HepG2 (cell line): ENCODE data around the gene PAFAH1B2. TPM values are rescaled to one million over a fixed set of nuclear protein-coding genes. Genes with fewer than 3 reads are reported as not detected.

Experiments
- CENPT ChIP-seq: sonication (generic); formaldehyde crosslinking; IDR thresholded peaks from 2 replicates; pipeline ENCODE4 v1.8.0; 2022; ENCODE audit warnings: low read depth, mild to moderate bottlenecking, moderate library complexity, missing genetic modification reagents
- FOXA3 ChIP-seq: IDR thresholded peaks from 2 replicates; pipeline ENCODE4 v1.6.1; 2016; ENCODE audit warnings: missing genetic modification reagents, missing compliant biosample characterization
- GTF3A ChIP-seq: sonication (generic); formaldehyde crosslinking; conservative IDR thresholded peaks from 2 replicates; pipeline ENCODE4 v1.4.0; 2020; ENCODE audit warnings: mild to moderate bottlenecking, missing genetic modification reagents
- LCORL ChIP-seq, 2 experiments: fragments of 450-650 bp in 1 of 2; sonication (generic) in 1 of 2; formaldehyde crosslinking in 1 of 2; IDR thresholded peaks; 2 replicates each; pipeline versions ENCODE4 v1.5.0 to v1.6.1; 2017 to 2020; ENCODE audit warnings: antibody characterized with exemption in 1 of 2, missing genetic modification reagents in 1 of 2
- MEIS2 ChIP-seq: sonication (generic); formaldehyde crosslinking; IDR thresholded peaks from 2 replicates; pipeline ENCODE4 v1.9.0; 2021; ENCODE audit warnings: mild to moderate bottlenecking, missing genetic modification reagents
- MIER3 ChIP-seq: IDR thresholded peaks from 2 replicates; pipeline ENCODE4 v1.6.1; 2016; ENCODE audit warnings: missing compliant biosample characterization, borderline replicate concordance
- NFYC ChIP-seq: IDR thresholded peaks from 2 replicates; pipeline ENCODE4 v1.6.1; 2016; ENCODE audit warnings: missing genetic modification reagents, missing compliant biosample characterization
- SALL1 ChIP-seq: sonication (generic); formaldehyde crosslinking; IDR thresholded peaks from 2 replicates; pipeline ENCODE4 v1.8.0; 2022; ENCODE audit warnings: mild to moderate bottlenecking, missing genetic modification reagents
- SOX13 ChIP-seq, 3 experiments: fragments of 450-650 bp in 1 of 3; sonication (generic) in 1 of 3; formaldehyde crosslinking in 1 of 3; IDR thresholded peaks in 2 of 3; conservative IDR thresholded peaks in 1 of 3; 2 replicates each; pipeline versions ENCODE4 v1.5.0 to v1.6.1; 2016 to 2020; ENCODE audit warnings: antibody characterized with exemption in 1 of 3, mild to moderate bottlenecking in 1 of 3, missing compliant biosample characterization in 1 of 3, missing genetic modification reagents in 1 of 3, moderate library complexity in 1 of 3
- TOPORS ChIP-seq: sonication (generic); formaldehyde crosslinking; IDR thresholded peaks from 2 replicates; pipeline ENCODE4 v1.8.0; 2023; ENCODE audit warnings: mild to moderate bottlenecking, missing genetic modification reagents
- TP53 ChIP-seq: sonication (generic); formaldehyde crosslinking; conservative IDR thresholded peaks from 2 replicates; pipeline ENCODE4 v1.4.0; 2020; ENCODE audit warnings: missing genetic modification reagents
- ZBTB7B ChIP-seq: sonication (generic); formaldehyde crosslinking; IDR thresholded peaks from 2 replicates; pipeline ENCODE4 v1.4.0; 2020; ENCODE audit warnings: missing genetic modification reagents
- ZNF333 ChIP-seq: sonication (generic); formaldehyde crosslinking; IDR thresholded peaks from 2 replicates; pipeline ENCODE4 v1.4.0; 2020; ENCODE audit warnings: mild to moderate bottlenecking, missing genetic modification reagents, borderline replicate concordance
- ZNF598 ChIP-seq: sonication (generic); formaldehyde crosslinking; IDR thresholded peaks from 2 replicates; pipeline ENCODE4 v1.5.1; 2020; ENCODE audit warnings: mild to moderate bottlenecking, missing genetic modification reagents, borderline replicate concordance
- polyA plus RNA-seq, 8 experiments: library from polyadenylated mRNA; depleted of rRNA in 3 of 8; stranded (reverse) in 7 of 8; unstranded in 1 of 8; fragments of >200 nt; fragmentation: Illumina TruSeq in 4 of 8; extraction: Trizol in 4 of 8; gene quantifications; 2 replicates each; pipeline versions ENCODE4 v1.2.1 to v1.2.3, GENCODE V29; 2011 to 2016; ENCODE audit warnings: low read depth in 4 of 8, missing spikeins in 1 of 8, mixed read lengths in 1 of 8; ENCODE audit not compliant: insufficient read depth in 1 of 8
- total RNA-seq, 5 experiments: library from RNA; depleted of rRNA; stranded (reverse); fragments of >200 nt; fragmentation: Illumina TruSeq; extraction: Trizol; gene quantifications; 2 replicates each; pipeline ENCODE4 v1.2.3, GENCODE V29; 2016; ENCODE audit warnings: low read depth in 1 of 5
- TF ChIP-seq, protein P1 (sequence below): sonication (generic); formaldehyde crosslinking; IDR thresholded peaks from 2 replicates; pipeline ENCODE4 v1.5.1; 2020; ENCODE audit warnings: missing genetic modification reagents, mild to moderate bottlenecking, borderline replicate concordance
- TF ChIP-seq, protein P2 (sequence below): sonication (generic); formaldehyde crosslinking; IDR thresholded peaks from 2 replicates; pipeline ENCODE4 v1.4.0; 2020; ENCODE audit warnings: missing genetic modification reagents, borderline replicate concordance
- TF ChIP-seq, protein P3 (sequence below): sonication (generic); formaldehyde crosslinking; IDR thresholded peaks from 2 replicates; pipeline ENCODE4 v1.8.1; 2022; ENCODE audit warnings: mild to moderate bottlenecking, missing genetic modification reagents

PAFAH1B2 gene
- total and polyA plus RNA-seq, 2 of the 13 experiments (the other 11 are each of a cell fraction or from before 2014, with no cell fraction given), result 28.8 to 104 TPM

DNA sequence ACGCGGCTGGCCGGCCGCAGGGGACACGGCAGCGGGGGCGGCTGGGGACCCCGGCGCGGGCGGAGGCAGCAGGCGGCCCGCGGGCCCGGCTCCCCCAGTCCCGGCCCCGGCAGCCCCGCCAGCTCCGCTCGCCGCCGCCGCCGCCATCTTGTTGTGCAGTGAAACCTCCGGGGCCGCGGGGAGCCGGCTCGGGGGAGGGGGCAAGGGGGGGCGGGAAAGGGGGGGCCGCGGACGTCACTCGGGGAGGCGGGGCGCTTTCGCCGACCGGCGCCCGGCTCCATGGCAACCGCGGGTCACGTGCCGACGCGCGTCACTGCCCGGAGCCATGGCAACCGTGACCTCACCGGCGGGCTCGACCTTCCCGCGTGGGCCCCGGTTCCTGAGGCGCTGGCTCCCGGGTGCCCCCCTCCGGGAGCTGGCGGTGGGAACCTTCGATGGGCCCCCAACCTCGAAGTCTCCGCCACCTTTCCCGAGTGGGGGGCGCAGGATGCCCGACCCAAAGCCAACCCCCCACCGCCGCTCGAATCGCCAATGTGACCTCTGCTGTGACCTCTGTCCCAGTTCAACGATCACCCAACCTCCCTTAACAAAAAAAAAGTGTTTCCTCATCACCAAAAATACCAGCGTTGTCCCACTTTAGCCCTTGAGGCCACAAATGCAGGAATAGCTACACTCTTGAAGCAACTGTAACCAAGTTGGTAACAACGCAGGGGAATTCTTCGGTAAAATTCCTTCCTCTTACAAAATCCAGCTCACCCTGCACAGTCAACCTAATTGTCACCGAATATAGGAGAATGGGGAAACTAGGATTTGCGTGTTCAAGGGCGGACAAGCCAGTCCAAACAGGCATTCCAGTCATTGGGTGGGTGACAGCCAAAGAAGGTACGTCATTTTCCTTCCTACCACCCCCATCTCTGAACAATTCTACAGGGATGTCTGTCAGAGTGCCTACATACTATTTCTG is 45.5 kb upstream of the PAFAH1B2 start, which contains the start of gene SIK3 (continued):
- TF ChIP-seq, protein P1, sequence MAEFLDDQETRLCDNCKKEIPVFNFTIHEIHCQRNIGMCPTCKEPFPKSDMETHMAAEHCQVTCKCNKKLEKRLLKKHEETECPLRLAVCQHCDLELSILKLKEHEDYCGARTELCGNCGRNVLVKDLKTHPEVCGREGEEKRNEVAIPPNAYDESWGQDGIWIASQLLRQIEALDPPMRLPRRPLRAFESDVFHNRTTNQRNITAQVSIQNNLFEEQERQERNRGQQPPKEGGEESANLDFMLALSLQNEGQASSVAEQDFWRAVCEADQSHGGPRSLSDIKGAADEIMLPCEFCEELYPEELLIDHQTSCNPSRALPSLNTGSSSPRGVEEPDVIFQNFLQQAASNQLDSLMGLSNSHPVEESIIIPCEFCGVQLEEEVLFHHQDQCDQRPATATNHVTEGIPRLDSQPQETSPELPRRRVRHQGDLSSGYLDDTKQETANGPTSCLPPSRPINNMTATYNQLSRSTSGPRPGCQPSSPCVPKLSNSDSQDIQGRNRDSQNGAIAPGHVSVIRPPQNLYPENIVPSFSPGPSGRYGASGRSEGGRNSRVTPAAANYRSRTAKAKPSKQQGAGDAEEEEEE (CRISPR knock-in tag), result no peak
- TF ChIP-seq MIER3 (no peak), CENPT (CRISPR knock-in tag) (no peak), ZNF598 (CRISPR knock-in tag) (no peak), SOX13 (IDR thresholded peaks at IDR 0.05) (no peak), SOX13 (CRISPR knock-in tag; conservative IDR thresholded peaks at IDR 0.05 in 1 of 2, IDR thresholded peaks at IDR 0.05 in 1 of 2) (peak in 1 of 2 experiments; percentile 18; a peak in 1 of 4 replicates), GTF3A (CRISPR knock-in tag) (no peak), ZNF333 (no peak; the same call in 1 of the 2 replicates), TP53 (CRISPR knock-in tag) (no peak), SALL1 (peak; percentile 52; the same call in 1 of the 2 replicates), LCORL (IDR thresholded peaks at IDR 0.05) (no peak), LCORL (CRISPR knock-in tag; IDR thresholded peaks at IDR 0.05) (peak; percentile 58; the same call in 1 of the 2 replicates), ZBTB7B (0 out of 2 replicates have a peak, but pooled peaks have one; percentile 24), MEIS2 (CRISPR knock-in tag) (no peak), NFYC (CRISPR knock-in tag) (no peak), TOPORS (CRISPR knock-in tag) (no peak), FOXA3 (CRISPR knock-in tag) (no peak)
- TF ChIP-seq, protein P2, sequence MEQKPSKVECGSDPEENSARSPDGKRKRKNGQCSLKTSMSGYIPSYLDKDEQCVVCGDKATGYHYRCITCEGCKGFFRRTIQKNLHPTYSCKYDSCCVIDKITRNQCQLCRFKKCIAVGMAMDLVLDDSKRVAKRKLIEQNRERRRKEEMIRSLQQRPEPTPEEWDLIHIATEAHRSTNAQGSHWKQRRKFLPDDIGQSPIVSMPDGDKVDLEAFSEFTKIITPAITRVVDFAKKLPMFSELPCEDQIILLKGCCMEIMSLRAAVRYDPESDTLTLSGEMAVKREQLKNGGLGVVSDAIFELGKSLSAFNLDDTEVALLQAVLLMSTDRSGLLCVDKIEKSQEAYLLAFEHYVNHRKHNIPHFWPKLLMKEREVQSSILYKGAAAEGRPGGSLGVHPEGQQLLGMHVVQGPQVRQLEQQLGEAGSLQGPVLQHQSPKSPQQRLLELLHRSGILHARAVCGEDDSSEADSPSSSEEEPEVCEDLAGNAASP (CRISPR knock-in tag), result no peak
- TF ChIP-seq, protein P3, sequence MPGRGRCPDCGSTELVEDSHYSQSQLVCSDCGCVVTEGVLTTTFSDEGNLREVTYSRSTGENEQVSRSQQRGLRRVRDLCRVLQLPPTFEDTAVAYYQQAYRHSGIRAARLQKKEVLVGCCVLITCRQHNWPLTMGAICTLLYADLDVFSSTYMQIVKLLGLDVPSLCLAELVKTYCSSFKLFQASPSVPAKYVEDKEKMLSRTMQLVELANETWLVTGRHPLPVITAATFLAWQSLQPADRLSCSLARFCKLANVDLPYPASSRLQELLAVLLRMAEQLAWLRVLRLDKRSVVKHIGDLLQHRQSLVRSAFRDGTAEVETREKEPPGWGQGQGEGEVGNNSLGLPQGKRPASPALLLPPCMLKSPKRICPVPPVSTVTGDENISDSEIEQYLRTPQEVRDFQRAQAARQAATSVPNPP (CRISPR knock-in tag), result no peak
